ENCODE data around the gene NCAN.

NCAN gene

DNA sequence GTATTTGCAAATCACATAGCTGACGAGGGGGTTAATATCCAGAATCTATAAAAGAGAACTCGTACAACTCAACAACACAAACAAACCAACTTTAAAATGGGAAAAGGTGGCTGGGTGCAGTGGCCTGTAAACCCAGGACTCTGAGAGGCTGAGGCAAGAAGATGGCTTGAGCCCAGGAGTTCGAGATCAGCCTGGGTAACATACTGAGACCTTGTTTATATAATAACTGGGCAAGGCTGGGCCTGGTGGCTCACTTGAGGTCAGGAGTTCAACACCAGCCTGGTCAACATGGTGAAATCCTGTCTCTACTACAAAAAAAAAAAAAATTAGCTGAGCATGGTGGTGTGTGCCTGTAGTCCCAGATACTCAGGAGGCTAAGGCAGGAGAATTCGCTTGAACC is 83.2 kb downstream of the NCAN start:
- DNase-seq, result no peak

DNA sequence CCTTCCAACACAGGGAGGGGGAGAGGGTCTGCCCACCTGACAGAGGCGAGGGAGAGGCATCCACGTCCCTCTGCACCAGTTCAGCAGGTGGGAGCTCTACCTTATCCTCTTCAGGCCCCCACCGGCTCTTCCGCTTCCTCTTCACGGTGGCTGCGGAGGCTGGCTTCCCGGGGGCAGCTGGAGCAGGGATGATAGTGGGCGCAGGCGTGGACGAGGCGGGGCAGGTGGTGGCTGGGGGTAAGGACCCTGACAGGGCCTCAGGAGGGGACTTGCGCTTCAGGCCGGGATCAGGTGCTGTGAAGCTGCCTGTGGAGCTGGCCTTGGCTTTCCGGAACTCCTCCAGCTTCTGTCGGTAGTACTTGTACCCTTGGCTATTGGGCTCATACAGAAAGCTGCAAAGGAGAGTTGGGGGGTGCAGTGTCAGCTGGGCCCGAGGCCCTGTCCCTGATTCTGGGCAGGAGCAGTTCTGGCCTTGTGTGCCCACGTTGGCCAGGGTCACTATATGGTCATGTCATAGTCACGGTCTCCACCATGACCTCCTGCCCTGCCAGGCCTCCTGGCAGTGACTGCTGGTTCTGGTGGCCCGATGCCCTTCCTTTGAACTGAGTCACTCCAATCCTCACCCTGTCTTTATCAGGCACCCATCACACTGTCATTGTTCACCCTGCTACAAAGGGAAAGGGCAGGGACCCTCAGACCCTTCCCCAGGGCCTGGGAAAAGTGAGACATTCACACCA is 85.4 kb downstream of the NCAN start:
- no peak for DNase-seq

DNA sequence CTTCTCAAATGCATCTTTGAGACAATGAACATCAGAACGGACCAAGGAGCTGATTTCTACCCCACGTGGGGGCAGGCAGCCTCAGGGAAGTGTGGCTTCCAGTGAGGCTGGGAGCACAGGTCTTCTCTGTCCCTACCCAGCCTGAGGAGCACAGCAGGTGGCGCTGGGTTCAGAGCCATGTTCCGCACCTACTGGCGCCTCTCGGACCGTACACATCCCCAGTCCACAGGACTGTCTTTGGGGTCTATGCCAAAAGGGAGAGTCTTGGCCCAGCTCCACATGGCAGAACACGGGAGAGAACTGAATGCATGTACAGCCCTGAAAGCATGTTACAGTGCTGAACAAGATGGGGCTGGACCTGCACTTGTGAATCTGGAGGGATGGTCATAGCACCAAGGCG is 86.0 kb downstream of the NCAN start:
- DNase-seq, result no peak

DNA sequence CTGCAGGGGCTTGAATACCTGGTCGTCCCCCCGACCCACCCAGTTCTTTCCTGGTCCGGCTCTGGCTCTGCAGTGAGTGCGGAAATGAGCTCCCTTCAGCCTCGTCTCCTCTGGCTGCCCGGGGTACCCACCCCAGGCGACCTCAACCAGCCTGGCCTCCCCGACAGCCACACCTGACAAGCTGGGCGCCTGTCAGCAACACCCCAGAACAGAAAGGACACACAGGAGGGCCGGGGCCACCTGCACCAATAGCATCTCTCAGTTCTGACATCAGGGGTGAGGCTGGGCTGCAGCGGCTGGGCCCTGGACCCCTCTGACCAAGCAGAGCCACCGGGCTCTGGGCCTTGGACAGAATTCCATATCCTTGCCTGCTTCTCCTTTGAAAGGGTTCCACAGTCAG is 88.9 kb downstream of the NCAN start:
- no peak for DNase-seq

Data from fibroblast of skin of abdomen (primary cell).